IMR-90 (cell line): ENCODE results near the gene SUN1. TPM values are rescaled to one million over a fixed set of nuclear protein-coding genes. Genes with fewer than 3 reads are reported as not detected.

ENCODE experiments used
- ATAC-seq: fragments of 200-7000 bp; cut with Tn5 transposase; 2 replicates; pipeline ENCODE4 v1.9.1; 2020; ENCODE audit warnings: low read depth, mild to moderate bottlenecking, moderate library complexity
- BruUV-seq: library from RNA; stranded (reverse); fragments of 400-500 nt; replicated peaks from 2 replicates; lab custom pipeline; 2021; lab: Mats Ljungman, UMichigan
- CTCF ChIA-PET: fragments of 300-600 bp; formaldehyde crosslinking; extraction: SDS; loops from one replicate; lab custom pipeline; 2021; ENCODE audit warnings: antibody characterized with exemption; lab: Yijun Ruan, JAX
- POLR2A ChIA-PET: fragments of 300-600 bp; sonication (Branson Sonifier 250); formaldehyde crosslinking; loops from one replicate; lab custom pipeline; 2022; ENCODE audit warnings: antibody characterized with exemption; ENCODE audit not compliant: unreplicated experiment; lab: Charles Lee
- DNase-seq: peaks from one replicate; pipeline ENCODE4 v3.0.0; 2013
- H2AFZ ChIP-seq: replicated peaks from 2 replicates; pipeline ENCODE3; 2013; ENCODE audit warnings: low read length, mild to moderate bottlenecking; ENCODE audit not compliant: poor library complexity
- H2AK5ac ChIP-seq: 2 replicates; pipeline ENCODE4 v1.6.1; 2013; ENCODE audit warnings: low read depth, low read length, inconsistent platforms
- H2AK9ac ChIP-seq: replicated peaks from 2 replicates; pipeline ENCODE3; 2013; ENCODE audit warnings: mild to moderate bottlenecking, low read depth, low read length, moderate library complexity; ENCODE audit not compliant: poor library complexity
- H2BK120ac ChIP-seq: 2 replicates; pipeline ENCODE4 v1.6.1; 2013; ENCODE audit warnings: low read depth, low read length, inconsistent platforms
- H2BK15ac ChIP-seq: 3 replicates; pipeline ENCODE4 v1.6.1; 2013; ENCODE audit warnings: low read depth, low read length, inconsistent platforms
- H2BK20ac ChIP-seq: 2 replicates; pipeline ENCODE4 v1.6.1; 2013; ENCODE audit warnings: low read depth, mild to moderate bottlenecking, inconsistent platforms, low read length, moderate library complexity
- H2BK5ac ChIP-seq: 2 replicates; pipeline ENCODE4 v1.6.1; 2013; ENCODE audit warnings: mild to moderate bottlenecking, low read depth, low read length, inconsistent platforms; ENCODE audit not compliant: poor library complexity, severe bottlenecking
- H3K14ac ChIP-seq: replicated peaks from 2 replicates; pipeline ENCODE4 v1.6.1; 2013; ENCODE audit warnings: low read depth, low read length, inconsistent platforms
- H3K18ac ChIP-seq: 2 replicates; pipeline ENCODE4 v1.6.1; 2013; ENCODE audit warnings: low read depth, low read length, control low read depth
- H3K23ac ChIP-seq: 2 replicates; pipeline ENCODE4 v1.6.1; 2013; ENCODE audit warnings: low read depth, low read length, inconsistent platforms
- H3K27ac ChIP-seq: 2 replicates; pipeline ENCODE4 v1.5.1; 2013; ENCODE audit warnings: mild to moderate bottlenecking, control low read depth, low read length; ENCODE audit not compliant: insufficient read depth
- H3K27me3 ChIP-seq: 2 replicates; pipeline ENCODE4 v1.6.1; 2013; ENCODE audit warnings: low read length; ENCODE audit not compliant: control insufficient read depth, insufficient read depth
- H3K36me3 ChIP-seq: 2 replicates; pipeline ENCODE4 v1.6.1; 2013; ENCODE audit warnings: low read length, mixed read lengths; ENCODE audit not compliant: control insufficient read depth, insufficient read depth
- H3K4ac ChIP-seq: 2 replicates; pipeline ENCODE4 v1.6.1; 2013; ENCODE audit warnings: low read depth, low read length, inconsistent platforms
- H3K4me1 ChIP-seq: 2 replicates; pipeline ENCODE4 v1.6.1; 2013; ENCODE audit warnings: low read length, mixed read lengths; ENCODE audit not compliant: control insufficient read depth, insufficient read depth
- H3K4me2 ChIP-seq: 2 replicates; pipeline ENCODE4 v1.6.1; 2013; ENCODE audit warnings: low read depth, mild to moderate bottlenecking, control low read depth, low read length, moderate library complexity
- H3K4me3 ChIP-seq: 2 replicates; pipeline ENCODE4 v1.5.1; 2013; ENCODE audit warnings: low read depth, mild to moderate bottlenecking, control low read depth, low read length, moderate library complexity; ENCODE audit not compliant: insufficient read depth
- H3K56ac ChIP-seq: 2 replicates; pipeline ENCODE4 v1.6.1; 2013; ENCODE audit warnings: low read length, inconsistent platforms; ENCODE audit not compliant: insufficient read depth; ENCODE audit errors: extremely low read depth
- H3K79me1 ChIP-seq, 2 experiments: 2 replicates each; pipeline ENCODE4 v1.6.1; 2013; ENCODE audit warnings: low read length in 2 of 2, inconsistent platforms in 1 of 2, low read depth in 1 of 2
- H3K9ac ChIP-seq: 2 replicates; pipeline ENCODE4 v1.6.1; 2013; ENCODE audit warnings: low read depth, low read length, control low read depth
- H3K9me1 ChIP-seq: 2 replicates; pipeline ENCODE4 v1.6.1; 2013; ENCODE audit warnings: low read length, inconsistent platforms; ENCODE audit not compliant: insufficient read depth
- H3K9me3 ChIP-seq: 2 replicates; pipeline ENCODE4 v1.6.1; 2013; ENCODE audit warnings: low read length; ENCODE audit not compliant: control insufficient read depth, insufficient read depth
- H4K20me1 ChIP-seq: 2 replicates; pipeline ENCODE4 v1.6.1; 2013; ENCODE audit warnings: low read length, inconsistent platforms; ENCODE audit not compliant: insufficient read depth
- H4K5ac ChIP-seq: 2 replicates; pipeline ENCODE4 v1.6.1; 2013; ENCODE audit warnings: mild to moderate bottlenecking, low read depth, low read length, control low read depth
- H4K8ac ChIP-seq, 2 experiments: 2 replicates each; pipeline ENCODE4 v1.6.1; 2013; ENCODE audit warnings: low read depth in 2 of 2, low read length in 2 of 2, control low read depth in 1 of 2, inconsistent platforms in 1 of 2
- H4K91ac ChIP-seq: 2 replicates; pipeline ENCODE4 v1.6.1; 2013; ENCODE audit warnings: low read depth, low read length, inconsistent platforms; ENCODE audit not compliant: insufficient read depth
- CHD1 ChIP-seq: IDR thresholded peaks from 2 replicates; pipeline ENCODE4 v1.6.1; 2012; ENCODE audit warnings: low read depth, low read length, improper control_type of control experiment
- MAZ ChIP-seq: IDR thresholded peaks from 2 replicates; pipeline ENCODE4 v1.6.1; 2012; ENCODE audit warnings: low read depth, mild to moderate bottlenecking, low read length, improper control_type of control experiment, moderate library complexity, borderline replicate concordance
- POLR2A ChIP-seq: IDR thresholded peaks from 2 replicates; pipeline ENCODE4 v1.6.1; 2012; ENCODE audit warnings: mild to moderate bottlenecking, low read depth, low read length
- RCOR1 ChIP-seq: IDR thresholded peaks from 2 replicates; pipeline ENCODE4 v1.6.1; 2012; ENCODE audit warnings: mild to moderate bottlenecking, low read length, improper control_type of control experiment; ENCODE audit not compliant: insufficient replicate concordance
- WGBS, 2 experiments: methylation state at CpG; one replicate each; pipeline versions ENCODE4 v1.1.5 to v1.1.7; 2013; ENCODE audit warnings: missing lambda C conversion rate in 2 of 2; ENCODE audit not compliant: insufficient read length in 1 of 2; ENCODE audit errors: extremely low coverage in 2 of 2; 5-methylcytosine and 5-hydroxymethylcytosine counted together
- dilution Hi-C: fragments of 300-500 bp; cut with HindIII; formaldehyde crosslinking; loops from one replicate; pipeline ENCODE4 v1.14.3; 2018; ENCODE audit warnings: low sequenced_read_pairs; ENCODE audit not compliant: unreplicated experiment
- in situ Hi-C: fragments of 300-500 bp; cut with MboI; formaldehyde crosslinking; loops from 3 replicates; pipeline ENCODE4 v1.14.3; 2019; ENCODE audit warnings: low sequenced_read_pairs, inconsistent platforms, mixed read lengths
- intact Hi-C: fragments of 100-400 bp; cut with micrococcal nuclease; formaldehyde crosslinking; loops from 2 replicates; pipeline ENCODE4 v1.10.0; 2022
- polyA plus RNA-seq, 3 experiments: library from polyadenylated mRNA; depleted of rRNA; stranded (reverse); fragments of >200 nt; gene quantifications; 2 replicates each; pipeline ENCODE4 v1.2.3, GENCODE V29; 2012; ENCODE audit warnings: low replicate concordance in 1 of 3
- total RNA-seq: library from RNA; depleted of rRNA; stranded (reverse); fragments of >200 nt; gene quantifications from 2 replicates; pipeline ENCODE4 v1.2.3, GENCODE V29; 2012
- TF ChIP-seq, protein P1 (sequence below): conservative IDR thresholded peaks from 2 replicates; pipeline ENCODE4 v1.5.1; 2012; ENCODE audit warnings: mild to moderate bottlenecking, low read depth, low read length, improper control_type of control experiment

Gene SUN1
- total and polyA plus RNA-seq, 2 of the 4 experiments (the other 2 are of a cell fraction): 113 to 239 TPM

DNA sequence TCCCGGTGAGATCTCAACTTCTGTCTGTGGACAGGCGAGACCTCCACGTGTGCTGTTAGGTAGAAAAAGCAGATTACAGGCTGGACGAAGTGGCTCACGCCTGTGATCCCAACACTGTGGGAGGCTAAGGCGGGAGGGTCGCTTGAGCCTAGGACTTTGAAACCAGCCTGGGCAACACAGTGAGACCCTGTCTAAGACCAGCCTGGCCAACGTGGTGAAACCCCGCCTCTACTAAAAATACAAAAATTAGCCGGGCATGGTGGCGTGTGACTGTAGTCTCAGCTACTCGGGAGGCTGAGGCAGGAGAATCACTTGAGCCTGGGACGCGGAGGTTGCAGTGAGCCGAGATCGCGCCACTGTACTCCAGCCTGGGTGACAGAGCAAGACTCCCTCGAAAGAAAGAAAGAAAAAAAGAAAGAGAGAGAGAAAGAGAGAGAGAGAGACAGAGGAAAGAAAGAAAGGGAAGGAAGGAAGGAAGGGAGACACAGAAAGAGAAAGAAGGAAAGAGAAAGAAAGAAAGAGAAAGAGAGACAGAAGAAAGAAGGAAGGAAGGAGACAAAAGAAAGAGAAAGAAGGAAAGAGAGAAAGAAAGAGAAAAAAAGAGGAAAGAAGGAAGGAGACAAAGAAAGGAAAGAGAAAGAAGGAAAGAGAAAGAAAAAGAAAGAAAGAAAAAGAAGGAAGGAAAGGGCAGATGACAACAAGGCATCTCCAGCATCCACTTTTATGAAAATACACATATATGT lies 29.6 kb upstream of the SUN1 start:
- H3K9me1 ChIP-seq: no peaks in the 10 kb centered on the region; the same call in 1 of the 2 replicates
- no peaks in the 10 kb centered on the region for H3K36me3 ChIP-seq
- 0 out of 2 replicates have a peak overlapping the region, but pooled peaks have one; percentile 37 for H3K18ac ChIP-seq
- no peak overlapping the region for H2BK20ac ChIP-seq
- H3K27ac ChIP-seq: no peak overlapping the region
- H3K14ac ChIP-seq: no peak overlapping the region
- H3K23ac ChIP-seq: no peak overlapping the region
- H2BK5ac ChIP-seq: no peak overlapping the region
- ChIA-PET POLR2A (no interaction called here), CTCF (no interaction called here)
- DNase-seq: no peak
- H3K56ac ChIP-seq: no peak overlapping the region
- dilution Hi-C loops: no loop called here
- no peaks in the 10 kb centered on the region for H3K27me3 ChIP-seq
- ATAC-seq: no peak
- 88% methylated on average over 15 of the region's 18 CpGs; no CpG with 5 or more reads in 1 of the 2 experiments for WGBS, 2 experiments
- H3K79me1 ChIP-seq: no peaks in the 10 kb centered on the region
- H4K5ac ChIP-seq: no peak overlapping the region; the same call in 1 of the 2 replicates
- H3K9me3 ChIP-seq: no peaks in the 10 kb centered on the region
- no peaks in the 10 kb centered on the region for H4K20me1 ChIP-seq
- peak overlapping the region; percentile 67; the same call in 1 of the 2 replicates for H2AK5ac ChIP-seq
- H3K4me1 ChIP-seq: peaks cover 3% of the 10 kb centered on the region; the same call in 1 of the 2 replicates
- H2AK9ac ChIP-seq: no peak overlapping the region
- no peak for TF ChIP-seq RCOR1
- no peak for TF ChIP-seq POLR2A
- TF ChIP-seq, protein P1, sequence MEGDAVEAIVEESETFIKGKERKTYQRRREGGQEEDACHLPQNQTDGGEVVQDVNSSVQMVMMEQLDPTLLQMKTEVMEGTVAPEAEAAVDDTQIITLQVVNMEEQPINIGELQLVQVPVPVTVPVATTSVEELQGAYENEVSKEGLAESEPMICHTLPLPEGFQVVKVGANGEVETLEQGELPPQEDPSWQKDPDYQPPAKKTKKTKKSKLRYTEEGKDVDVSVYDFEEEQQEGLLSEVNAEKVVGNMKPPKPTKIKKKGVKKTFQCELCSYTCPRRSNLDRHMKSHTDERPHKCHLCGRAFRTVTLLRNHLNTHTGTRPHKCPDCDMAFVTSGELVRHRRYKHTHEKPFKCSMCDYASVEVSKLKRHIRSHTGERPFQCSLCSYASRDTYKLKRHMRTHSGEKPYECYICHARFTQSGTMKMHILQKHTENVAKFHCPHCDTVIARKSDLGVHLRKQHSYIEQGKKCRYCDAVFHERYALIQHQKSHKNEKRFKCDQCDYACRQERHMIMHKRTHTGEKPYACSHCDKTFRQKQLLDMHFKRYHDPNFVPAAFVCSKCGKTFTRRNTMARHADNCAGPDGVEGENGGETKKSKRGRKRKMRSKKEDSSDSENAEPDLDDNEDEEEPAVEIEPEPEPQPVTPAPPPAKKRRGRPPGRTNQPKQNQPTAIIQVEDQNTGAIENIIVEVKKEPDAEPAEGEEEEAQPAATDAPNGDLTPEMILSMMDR: no peak
- TF ChIP-seq CHD1: no peak
- no peak for TF ChIP-seq MAZ
- intact Hi-C loops: no loop called here
- H4K91ac ChIP-seq: no peak overlapping the region
- H2BK120ac ChIP-seq: no peak overlapping the region
- BruUV-seq: no TSS peak
- H2BK15ac ChIP-seq: no peak overlapping the region
- no peak overlapping the region for H3K4me3 ChIP-seq
- no peak overlapping the region for H3K4me2 ChIP-seq
- no peak overlapping the region for H3K9ac ChIP-seq
- 0 out of 4 replicates have a peak overlapping the region, but pooled peaks of 1 of the 2 experiments have one; percentile 42 for H4K8ac ChIP-seq
- in situ Hi-C loops: no loop called here
- peak overlapping the region; percentile 25; the same call in 1 of the 2 replicates for H3K4ac ChIP-seq
- no peak overlapping the region for H2AFZ ChIP-seq
